Left ventricle myocardium inferior (tissue), 1 donor: ENCODE results near the gene PLEKHM1. TPM values are rescaled to one million over a fixed set of nuclear protein-coding genes. Genes with fewer than 3 reads are reported as not detected.
A peak's percentile ranks its signal among the peaks of the same experiment; 100 is the strongest.

Experiments used
- DNase-seq: peaks from one replicate; pipeline ENCODE4 v3.0.0-alpha.2; 2020
- H3K27ac ChIP-seq: fragments of 200-600 bp; replicated peaks from 2 replicates; pipeline ENCODE4 v1.8.0; 2021
- H3K27me3 ChIP-seq: fragments of 200-600 bp; 2 replicates; pipeline ENCODE4 v1.8.0; 2021; ENCODE audit warnings: low read depth
- H3K36me3 ChIP-seq: fragments of 200-600 bp; 2 replicates; pipeline ENCODE4 v1.8.0; 2021
- H3K4me1 ChIP-seq: fragments of 200-600 bp; 2 replicates; pipeline ENCODE4 v1.8.0; 2021
- H3K4me3 ChIP-seq: fragments of 200-600 bp; 2 replicates; pipeline ENCODE4 v1.8.0; 2021; ENCODE audit warnings: mild to moderate bottlenecking, moderate library complexity
- H3K9me3 ChIP-seq: fragments of 200-600 bp; replicated peaks from 2 replicates; pipeline ENCODE4 v1.8.0; 2021
- CTCF ChIP-seq: fragments of 200-600 bp; IDR thresholded peaks from 2 replicates; pipeline ENCODE4 v1.8.0; 2021; ENCODE audit warnings: antibody characterized with exemption, mild to moderate bottlenecking, borderline replicate concordance
- intact Hi-C: fragments of 100-400 bp; cut with micrococcal nuclease; formaldehyde crosslinking; loops from one replicate; pipeline ENCODE4 v1.11.0; 2022
- total RNA-seq: library from RNA; stranded (reverse); fragmentation: NEBNext Ultra II Directional; extraction: Animal tissue kit (Norgen Biotek cat#: 25700); gene quantifications from one replicate; pipeline ENCODE4 v1.2.1, GENCODE V29; 2021
- donor health status: DM: no; HTN: yes; CAD: no; lungs with severe emphysema.

PLEKHM1 gene
- total RNA-seq, 1 donor from 2014 or later: 27.3 TPM

- H3K27me3 ChIP-seq: no peaks in the 10 kb centered on the region
- peaks cover 63% of the 10 kb centered on the region for H3K36me3 ChIP-seq
- intact Hi-C loops: no loop called here
- no peaks in the 10 kb centered on the region for H3K9me3 ChIP-seq
- TF ChIP-seq CTCF: no peak
- DNase-seq: no peak
- no peak overlapping the region for H3K4me3 ChIP-seq
- H3K27ac ChIP-seq: no peak overlapping the region
- H3K4me1 ChIP-seq: peaks cover 44% of the 10 kb centered on the region
These were observed 87.6 kb downstream of the PLEKHM1 start for GRCh38 chr17:45402916-45403315.

GRCh38 chr17:45398800-45399199 lies 91.7 kb downstream of the PLEKHM1 start:
- TF ChIP-seq CTCF: peak; percentile 48
- H3K27ac ChIP-seq: peak overlapping the region; percentile 78
- H3K4me3 ChIP-seq: no peak overlapping the region
- intact Hi-C loops: loop anchor here (10.0 kb wide), 1 partner anchor 436 kb away; no protein-coding TSS in a partner anchor
- DNase-seq: no peak
- H3K27me3 ChIP-seq: no peaks in the 10 kb centered on the region
- H3K4me1 ChIP-seq: peaks cover 29% of the 10 kb centered on the region
- H3K36me3 ChIP-seq: peaks cover 72% of the 10 kb centered on the region
- H3K9me3 ChIP-seq: no peaks in the 10 kb centered on the region

GRCh38 chr17:45397796-45398195 lies 92.7 kb downstream of the PLEKHM1 start:
- no peak overlapping the region for H3K4me3 ChIP-seq

GRCh38 chr17:45396496-45397205 lies 93.9 kb downstream of the PLEKHM1 start:
- intact Hi-C loops: loop anchor here (10.0 kb wide), 1 partner anchor 438 kb away; no protein-coding TSS in a partner anchor
- no peak for DNase-seq

More at GRCh38 chr17:45397796-45398195, 92.7 kb downstream of the PLEKHM1 start:
- intact Hi-C loops: loop anchor here (10.0 kb wide), 1 partner anchor 437 kb away; no protein-coding TSS in a partner anchor
- Histone ChIP-seq H3K36me3 (peaks cover 62% of the 10 kb centered on the region), H3K27ac (no peak overlapping the region), H3K27me3 (no peaks in the 10 kb centered on the region), H3K9me3 (no peaks in the 10 kb centered on the region), H3K4me1 (peaks cover 29% of the 10 kb centered on the region)
- DNase-seq: no peak
- no peak for TF ChIP-seq CTCF

More at GRCh38 chr17:45396496-45397205, 93.9 kb downstream of the PLEKHM1 start:
- Histone ChIP-seq H3K9me3 (no peaks in the 10 kb centered on the region), H3K4me3 (no peak overlapping the region), H3K27me3 (no peaks in the 10 kb centered on the region), H3K36me3 (peaks cover 51% of the 10 kb centered on the region), H3K27ac (no peak overlapping the region), H3K4me1 (peaks cover 29% of the 10 kb centered on the region)
- no peak for TF ChIP-seq CTCF
